Measurements from ENCODE around the gene RAP1GAP. TPM values are rescaled to one million over a fixed set of nuclear protein-coding genes. Genes with fewer than 3 reads are reported as not detected.

The RAP1GAP gene
- total RNA-seq, 1 experiment from 2014 or later, result 13.4 TPM

DNA sequence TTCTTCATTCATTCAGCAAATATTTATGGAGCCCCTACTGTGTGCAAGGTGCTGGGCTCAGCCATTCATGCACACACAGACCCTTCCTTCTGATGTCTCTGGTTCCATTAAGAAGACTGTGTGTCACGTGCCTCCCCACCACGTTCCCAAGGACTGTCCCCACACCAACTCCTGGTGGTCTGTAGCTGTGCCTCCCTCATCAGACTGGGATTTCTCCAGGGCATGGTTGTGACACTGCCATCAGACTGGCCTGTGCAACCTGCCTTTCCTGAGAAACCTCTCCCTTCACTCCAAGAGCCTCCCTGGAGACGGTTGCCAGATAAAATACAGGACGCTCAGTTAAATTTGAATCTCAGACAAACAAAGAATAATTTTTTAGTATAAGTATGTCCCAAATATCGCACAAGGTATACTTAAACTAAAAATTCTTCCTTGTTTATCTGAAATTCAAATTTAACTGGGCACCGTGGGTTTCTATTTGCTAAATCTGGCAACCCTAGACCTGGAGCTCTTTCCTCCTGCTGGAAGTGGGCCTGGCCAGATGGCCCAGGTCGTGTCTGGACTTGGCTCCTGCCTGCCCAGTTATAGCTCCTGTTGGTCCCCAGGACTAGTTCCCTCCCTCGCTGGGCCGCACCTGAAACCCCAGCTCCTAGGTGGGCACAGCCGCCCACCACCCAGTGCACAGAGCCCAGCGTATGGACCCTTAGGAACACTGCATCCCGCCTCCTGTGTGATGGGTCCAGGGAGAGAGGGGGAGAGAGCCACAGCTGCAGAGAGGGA is 76.9 kb downstream of the RAP1GAP start:
- Histone ChIP-seq H3K4me1 (ENCODE audit: control insufficient read depth in 1 of 2, insufficient read depth in 2 of 2, low read length in 2 of 2) (peaks cover 14 to 28% of the 10 kb centered on the region in 2 experiments), H3K27ac (ENCODE audit: low read depth, low read length) (no peak overlapping the region), H4K20me1 (ENCODE audit: insufficient read depth) (no peaks in the 10 kb centered on the region), H3K79me2 (ENCODE audit: insufficient read depth, low read length) (no peaks in the 10 kb centered on the region), H2AFZ (ENCODE audit: low read depth, low read length, poor library complexity, severe bottlenecking) (no peak overlapping the region), H3K36me3 (ENCODE audit: control insufficient read depth in 1 of 2, insufficient read depth in 2 of 2, low read length in 2 of 2) (no peaks in the 10 kb centered on the region), H3K27me3 (ENCODE audit: insufficient read depth, low read length) (no peaks in the 10 kb centered on the region), H3K9me2 (ENCODE audit: insufficient read depth) (no peaks in the 10 kb centered on the region), H3K4me2 (ENCODE audit: low read length) (no peak overlapping the region), H3K9ac (ENCODE audit: low read length) (no peak overlapping the region), H3K4me3 (replicated peaks in 1 of 2; ENCODE audit: low read depth in 1 of 2, low read length in 2 of 2) (no peak overlapping the region), H3K9me3 (ENCODE audit: control insufficient read depth in 1 of 2, insufficient read depth in 1 of 2, low read depth in 1 of 2, low read length in 2 of 2) (no peaks in the 10 kb centered on the region)
- RAD21 ChIA-PET (ENCODE audit: low non-redundant PET in 1 of 2, low total read pairs in 2 of 2, uncharacterized antibody in 2 of 2, unreplicated experiment in 2 of 2), result no interaction called here
- ATAC-seq (no peak), DNase-seq (ENCODE audit: low read depth, low spot score) (no peak)
- no peak for TF ChIP-seq SIN3A (IDR thresholded peaks at IDR 0.05; ENCODE audit: low read depth)
- TF ChIP-seq ZFX (IDR thresholded peaks at IDR 0.05), result no peak
- no peak for TF ChIP-seq ELF1 (IDR thresholded peaks at IDR 0.05; ENCODE audit: borderline replicate concordance, low read depth)
- no peak for TF ChIP-seq CBX3 (IDR thresholded peaks at IDR 0.05; ENCODE audit: low read depth)
- TF ChIP-seq SRF (IDR thresholded peaks at IDR 0.05; ENCODE audit: low read depth), result no peak
- no peak for TF ChIP-seq FOSL1 (IDR thresholded peaks at IDR 0.05; ENCODE audit: low read depth)
- no peak for TF ChIP-seq POLR2AphosphoS5 (IDR thresholded peaks at IDR 0.05; ENCODE audit: low read depth, low read length)
- CTCF ChIA-PET, result no interaction called here
- intact Hi-C loops (cut with micrococcal nuclease), result no loop called here
- POLR2A ChIA-PET, result interaction anchor here (0.9 kb wide), 1 partner anchor 9 kb away, joined by 3 read pairs; no protein-coding TSS in a partner anchor
- no TSS peak for BruUV-seq (replicated peaks)

DNA sequence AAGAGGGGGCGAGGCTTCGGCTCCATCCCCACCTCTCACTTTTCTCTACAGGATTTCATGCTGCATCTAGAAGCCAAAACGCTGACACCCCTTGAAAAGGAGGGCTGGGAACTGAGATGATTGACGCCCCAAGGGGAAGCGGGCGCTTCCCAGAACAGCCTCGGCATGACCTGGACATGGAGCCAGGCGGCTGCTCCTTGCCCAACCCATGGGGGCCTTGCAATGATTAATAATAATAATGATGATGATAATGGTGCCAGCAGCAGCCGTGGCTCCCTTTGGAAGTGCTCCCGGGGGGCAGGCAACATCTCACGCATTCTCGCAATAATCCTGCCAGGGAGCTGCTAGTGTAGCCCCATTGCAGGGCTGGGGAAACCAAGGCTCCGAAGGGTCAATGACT is 78.2 kb downstream of the RAP1GAP start:
- intact Hi-C loops (cut with micrococcal nuclease), result no loop called here
- CTCF ChIA-PET, result no interaction called here
- H4K20me1 ChIP-seq (ENCODE audit: insufficient read depth), result no peaks in the 10 kb centered on the region

More for the DNA sequence above, 78.2 kb downstream of the RAP1GAP start:
- POLR2A ChIA-PET, result no interaction called here
- RAD21 ChIA-PET (ENCODE audit: low non-redundant PET in 1 of 2, low total read pairs in 2 of 2, uncharacterized antibody in 2 of 2, unreplicated experiment in 2 of 2), result interaction anchor here in 1 of 2 experiments (0.7 kb wide), 1 partner anchor 191 kb away, joined by 3 read pairs; no protein-coding TSS in a partner anchor
- Histone ChIP-seq H3K4me3 (replicated peaks in 1 of 2; ENCODE audit: low read depth in 1 of 2, low read length in 2 of 2) (no peak overlapping the region), H3K4me2 (ENCODE audit: low read length) (no peak overlapping the region), H3K4me1 (ENCODE audit: control insufficient read depth in 1 of 2, insufficient read depth in 2 of 2, low read length in 2 of 2) (peaks cover 25 to 42% of the 10 kb centered on the region in 2 experiments), H3K9me2 (ENCODE audit: insufficient read depth) (no peaks in the 10 kb centered on the region), H3K27me3 (ENCODE audit: insufficient read depth, low read length) (no peaks in the 10 kb centered on the region), H3K36me3 (ENCODE audit: control insufficient read depth in 1 of 2, insufficient read depth in 2 of 2, low read length in 2 of 2) (no peaks in the 10 kb centered on the region), H3K9me3 (ENCODE audit: control insufficient read depth in 1 of 2, insufficient read depth in 1 of 2, low read depth in 1 of 2, low read length in 2 of 2) (no peaks in the 10 kb centered on the region), H3K27ac (ENCODE audit: low read depth, low read length) (no peak overlapping the region), H2AFZ (ENCODE audit: low read depth, low read length, poor library complexity, severe bottlenecking) (no peak overlapping the region), H3K79me2 (ENCODE audit: insufficient read depth, low read length) (no peaks in the 10 kb centered on the region), H3K9ac (ENCODE audit: low read length) (no peak overlapping the region)
- ATAC-seq (no peak), DNase-seq (ENCODE audit: low read depth, low spot score) (no peak)
- TF ChIP-seq SRF (IDR thresholded peaks at IDR 0.05; ENCODE audit: low read depth), result no peak
- no peak for TF ChIP-seq SIN3A (IDR thresholded peaks at IDR 0.05; ENCODE audit: low read depth)
- no peak for TF ChIP-seq POLR2A (IDR thresholded peaks at IDR 0.05; ENCODE audit: borderline replicate concordance, extremely low read depth, insufficient read depth, insufficient read length)
- no peak for TF ChIP-seq SP1 (IDR thresholded peaks at IDR 0.05; ENCODE audit: low read depth)
- no peak for TF ChIP-seq EZH2 (IDR thresholded peaks at IDR 0.05)
- TF ChIP-seq, protein P1, sequence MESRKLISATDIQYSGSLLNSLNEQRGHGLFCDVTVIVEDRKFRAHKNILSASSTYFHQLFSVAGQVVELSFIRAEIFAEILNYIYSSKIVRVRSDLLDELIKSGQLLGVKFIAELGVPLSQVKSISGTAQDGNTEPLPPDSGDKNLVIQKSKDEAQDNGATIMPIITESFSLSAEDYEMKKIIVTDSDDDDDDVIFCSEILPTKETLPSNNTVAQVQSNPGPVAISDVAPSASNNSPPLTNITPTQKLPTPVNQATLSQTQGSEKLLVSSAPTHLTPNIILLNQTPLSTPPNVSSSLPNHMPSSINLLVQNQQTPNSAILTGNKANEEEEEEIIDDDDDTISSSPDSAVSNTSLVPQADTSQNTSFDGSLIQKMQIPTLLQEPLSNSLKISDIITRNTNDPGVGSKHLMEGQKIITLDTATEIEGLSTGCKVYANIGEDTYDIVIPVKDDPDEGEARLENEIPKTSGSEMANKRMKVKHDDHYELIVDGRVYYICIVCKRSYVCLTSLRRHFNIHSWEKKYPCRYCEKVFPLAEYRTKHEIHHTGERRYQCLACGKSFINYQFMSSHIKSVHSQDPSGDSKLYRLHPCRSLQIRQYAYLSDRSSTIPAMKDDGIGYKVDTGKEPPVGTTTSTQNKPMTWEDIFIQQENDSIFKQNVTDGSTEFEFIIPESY (IDR thresholded peaks at IDR 0.05; ENCODE audit: extremely low read depth, insufficient replicate concordance, low read length), result no peak
- TF ChIP-seq CEBPB (IDR thresholded peaks at IDR 0.05; ENCODE audit: low read depth), result no peak
- no TSS peak for BruUV-seq (replicated peaks)

Measured in HCT116 (cell line).